ENCODE measurements around the gene PLCL2.

The PLCL2 gene

DNA sequence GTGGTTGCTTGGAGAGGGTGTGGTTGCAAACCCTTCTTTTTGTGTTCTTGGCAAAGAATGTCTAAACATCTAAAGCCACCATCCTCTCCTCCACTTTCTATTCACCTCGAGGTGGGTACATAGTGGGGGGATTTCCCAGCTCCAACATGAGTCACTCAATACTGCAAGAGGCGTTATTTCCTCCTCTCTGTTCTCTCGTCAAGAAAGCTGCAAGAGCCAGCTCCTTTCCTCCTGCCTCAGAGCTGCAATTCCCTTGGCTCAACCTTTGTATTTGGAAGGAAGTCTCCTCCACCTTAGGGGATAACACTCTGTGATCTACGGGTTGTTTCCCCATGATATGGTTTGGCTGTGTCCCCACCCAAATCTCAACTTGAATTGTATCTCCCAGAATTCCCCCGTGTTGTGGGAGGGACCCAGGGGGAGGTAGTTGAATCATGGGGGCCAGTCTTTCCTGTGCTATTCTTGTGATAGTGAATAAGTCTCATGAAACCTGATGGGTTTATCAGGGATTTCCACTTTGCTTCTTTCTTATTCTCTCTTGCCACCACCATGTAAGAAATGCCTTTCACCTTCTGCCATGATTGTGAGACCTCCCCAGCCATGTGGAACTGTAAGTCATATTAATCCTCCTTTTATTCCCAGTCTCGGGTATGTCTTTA is 138.4 kb downstream of the PLCL2 start:
- DNase-seq: no peak

DNA sequence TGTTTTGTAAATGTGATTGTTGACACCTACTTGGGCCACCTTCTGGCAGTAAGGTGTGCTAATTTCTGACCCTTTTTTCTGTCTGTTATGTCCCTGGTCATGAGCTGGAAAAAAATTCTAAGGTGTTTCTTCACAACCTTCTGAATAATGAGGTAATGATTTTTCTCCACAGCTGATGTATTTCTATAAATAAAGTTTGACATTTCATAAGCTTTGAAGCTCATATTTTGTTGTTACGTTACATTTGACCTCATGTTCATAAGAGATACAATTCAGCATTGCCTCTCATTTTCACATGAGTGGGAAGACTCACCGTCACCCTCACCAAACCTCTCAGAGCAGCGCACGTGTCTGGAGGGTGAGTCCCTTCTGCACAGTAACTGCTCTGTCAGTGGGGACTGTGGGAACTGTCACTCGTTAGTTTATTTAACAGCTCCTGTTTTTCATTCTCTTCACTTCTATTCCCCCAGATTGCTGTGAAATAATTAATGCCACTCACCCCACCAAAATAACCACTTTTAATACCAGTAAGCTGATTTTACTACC is 140.9 kb downstream of the PLCL2 start:
- DNase-seq: no peak

DNA sequence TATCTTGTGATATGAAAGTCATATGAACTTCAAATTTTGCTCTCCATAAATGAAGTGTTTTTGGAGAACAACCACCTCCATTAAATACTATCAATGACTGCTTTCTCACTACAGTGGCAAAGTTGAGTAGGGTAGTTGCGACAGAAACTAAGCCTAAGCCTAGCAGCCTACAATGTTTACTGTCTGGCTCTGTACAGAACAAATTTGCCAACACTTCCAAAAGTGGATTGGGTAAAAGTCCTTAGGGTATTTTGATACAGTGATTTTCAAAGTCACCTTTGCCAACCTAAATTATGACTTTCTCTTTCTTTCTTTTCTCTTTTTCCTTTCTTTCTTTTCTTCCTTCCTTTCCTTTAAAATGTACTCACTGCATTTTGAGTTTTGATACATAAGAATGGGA is 142.6 kb downstream of the PLCL2 start:
- DNase-seq: no peak

DNA sequence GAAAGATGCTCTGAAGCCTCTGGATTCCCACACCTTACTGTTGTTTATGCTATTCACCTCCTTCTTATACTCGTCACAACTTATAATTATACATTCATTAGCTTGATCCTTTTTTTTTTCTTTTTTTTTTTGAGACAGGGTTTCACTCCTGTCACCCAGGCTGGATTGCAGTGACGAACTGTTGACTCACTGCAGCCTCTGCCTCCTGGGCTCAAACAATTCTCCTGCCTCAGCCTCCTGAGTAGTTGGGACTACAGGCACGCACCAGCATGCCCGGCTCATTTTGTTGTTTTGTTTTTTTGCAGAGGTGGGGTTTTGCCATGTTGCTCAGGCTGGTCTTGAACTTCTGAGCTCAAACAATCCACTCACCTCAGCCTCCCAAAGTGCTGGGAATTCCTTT is 143.6 kb downstream of the PLCL2 start:
- DNase-seq: no peak

DNA sequence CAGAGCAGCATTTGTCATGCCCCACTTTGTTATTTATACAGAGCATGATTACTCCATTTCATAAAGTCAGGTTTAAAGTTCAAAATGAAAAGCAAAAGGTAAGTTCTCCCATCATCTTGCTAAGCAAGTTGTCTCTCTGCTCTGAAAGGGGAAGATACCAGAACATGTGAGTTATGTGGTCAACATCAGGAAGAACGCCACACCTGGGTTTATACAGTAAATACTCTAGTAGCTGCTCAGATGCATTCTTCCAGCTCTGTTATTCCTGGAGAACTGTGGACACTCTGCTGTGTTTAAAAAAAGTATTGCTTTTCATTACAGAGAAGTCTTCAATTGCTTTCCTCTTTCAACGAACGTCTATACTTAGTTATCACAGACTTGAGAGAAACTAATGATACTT is 145.7 kb downstream of the PLCL2 start:
- DNase-seq: no peak

DNA sequence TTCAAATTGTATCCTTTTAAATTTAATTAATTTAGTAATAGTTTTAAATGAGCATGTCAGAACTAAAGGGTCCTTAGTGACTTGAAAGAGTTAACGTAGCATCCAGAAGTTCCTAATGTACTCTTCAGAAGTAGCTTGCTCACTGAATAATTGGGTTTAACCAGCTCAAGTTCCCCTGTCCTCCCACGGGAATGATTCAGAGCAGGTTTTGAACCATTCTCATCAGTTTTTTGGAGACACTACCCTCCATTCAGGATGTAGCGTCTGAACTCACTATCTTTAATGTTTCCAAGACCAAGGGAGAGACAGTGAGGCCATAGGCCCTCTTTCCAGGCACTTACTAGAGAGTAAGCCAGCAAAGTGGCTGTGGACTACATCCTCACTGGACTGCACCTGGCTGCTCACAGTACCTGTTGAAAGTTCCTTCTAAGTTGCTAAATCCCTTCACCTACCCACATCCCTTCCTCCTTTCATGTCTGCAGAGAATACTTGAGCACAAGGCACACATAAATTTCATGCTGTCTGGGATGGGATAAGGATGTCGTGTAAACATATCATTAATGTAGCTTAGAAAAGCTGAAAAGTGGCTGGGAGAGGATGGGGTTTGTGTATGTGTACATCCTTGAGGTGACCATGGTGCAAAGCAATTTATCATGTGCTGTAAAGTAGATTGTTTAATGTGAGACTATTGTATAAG is 146.3 kb downstream of the PLCL2 start:
- DNase-seq: no peak

DNA sequence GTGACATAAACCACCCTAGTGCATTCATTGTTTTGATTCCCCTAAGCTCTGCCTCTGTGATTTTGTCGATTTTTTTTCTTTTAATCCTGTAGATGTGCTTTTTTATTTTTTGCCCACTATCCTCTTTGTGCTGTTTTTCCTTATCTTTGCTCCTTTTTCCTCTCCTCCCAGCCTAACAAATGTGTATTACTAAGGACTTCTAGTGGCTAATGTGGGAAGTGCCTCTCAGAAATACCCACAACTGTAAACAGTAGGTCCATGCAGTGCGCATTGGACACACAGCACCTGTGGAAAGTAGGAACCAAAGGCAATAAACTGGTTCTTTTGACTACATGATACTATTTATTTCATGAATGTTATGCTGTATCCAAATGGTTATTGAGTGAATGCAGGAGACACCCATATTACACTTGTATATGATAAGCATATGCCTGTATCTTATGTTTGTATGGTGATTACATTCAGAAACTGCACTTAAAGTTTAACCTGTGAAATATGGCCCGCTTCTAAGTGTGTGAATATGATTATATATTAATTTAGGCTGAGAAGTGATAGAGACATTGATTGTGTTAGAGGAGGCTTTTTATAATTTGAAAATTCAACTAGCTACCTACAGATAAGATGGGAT is 147.8 kb downstream of the PLCL2 start:
- DNase-seq: no peak

DNA sequence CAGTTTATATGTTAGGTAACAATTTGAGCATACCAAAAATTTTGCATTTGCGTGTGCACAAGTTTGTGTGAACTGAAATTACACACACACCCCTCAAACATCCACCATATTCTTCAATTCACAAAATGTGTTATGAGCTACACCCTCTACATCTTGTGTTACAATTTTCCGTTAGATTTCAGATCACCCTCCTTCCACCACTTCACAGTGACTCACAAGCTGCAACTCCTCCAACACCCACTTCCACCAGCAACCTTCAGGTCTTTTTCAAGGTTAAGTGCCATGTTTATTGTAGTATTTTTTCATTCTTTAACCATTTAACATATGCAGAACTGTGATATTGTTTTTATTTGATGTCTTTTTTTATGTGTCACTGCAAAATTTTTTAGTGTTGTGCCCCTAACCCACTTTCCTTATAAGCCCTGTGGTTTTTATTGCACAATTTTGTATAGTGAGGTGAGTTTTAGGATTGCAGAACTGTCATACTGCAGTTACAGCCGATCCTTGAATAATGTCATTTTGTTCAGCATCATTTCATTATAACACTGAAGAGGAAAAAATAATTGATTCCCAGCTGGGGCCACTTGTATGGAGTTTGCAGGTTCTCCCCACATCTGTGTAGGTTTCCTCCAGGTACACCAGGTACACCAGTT is 148.9 kb downstream of the PLCL2 start:
- no peak for DNase-seq

DNA sequence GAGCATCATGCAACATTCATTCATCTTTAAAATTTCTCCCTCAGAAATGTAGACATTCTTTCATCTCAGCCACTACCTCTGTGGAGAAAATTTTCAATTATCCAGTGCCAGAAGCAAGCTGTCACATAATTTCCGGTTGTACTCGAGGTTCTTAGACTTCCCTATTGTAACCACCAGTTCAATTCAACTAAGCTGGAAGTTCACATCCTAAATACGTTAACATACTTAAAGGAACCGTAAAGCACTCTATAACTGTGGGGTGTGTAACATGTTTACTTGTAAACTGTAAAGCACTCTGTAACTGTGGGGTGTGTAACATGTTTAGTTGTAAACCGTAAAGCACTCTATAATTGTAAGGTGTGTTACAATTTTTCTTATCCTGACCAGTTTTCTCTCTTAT is 150.3 kb downstream of the PLCL2 start:
- no peak for DNase-seq

DNA sequence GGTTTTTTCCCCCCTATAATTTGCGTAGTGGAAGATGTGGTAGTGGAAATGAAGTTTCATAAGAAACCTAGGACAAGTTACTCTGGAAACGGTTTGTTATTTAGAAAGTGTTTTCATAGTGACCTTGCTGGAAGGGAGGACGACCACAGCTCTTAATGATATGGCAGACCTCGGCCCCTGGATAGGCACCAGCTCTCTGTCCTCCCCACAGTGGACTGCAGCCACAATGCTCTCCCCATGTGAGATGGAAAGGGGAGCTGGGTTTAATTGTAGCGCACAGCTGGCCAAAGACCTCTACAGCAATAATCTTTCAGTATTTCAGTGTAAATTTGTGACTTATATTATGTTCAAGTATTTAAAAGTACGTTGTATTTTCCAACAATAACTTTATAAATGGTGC is 151.2 kb downstream of the PLCL2 start:
- no peak for DNase-seq

DNA sequence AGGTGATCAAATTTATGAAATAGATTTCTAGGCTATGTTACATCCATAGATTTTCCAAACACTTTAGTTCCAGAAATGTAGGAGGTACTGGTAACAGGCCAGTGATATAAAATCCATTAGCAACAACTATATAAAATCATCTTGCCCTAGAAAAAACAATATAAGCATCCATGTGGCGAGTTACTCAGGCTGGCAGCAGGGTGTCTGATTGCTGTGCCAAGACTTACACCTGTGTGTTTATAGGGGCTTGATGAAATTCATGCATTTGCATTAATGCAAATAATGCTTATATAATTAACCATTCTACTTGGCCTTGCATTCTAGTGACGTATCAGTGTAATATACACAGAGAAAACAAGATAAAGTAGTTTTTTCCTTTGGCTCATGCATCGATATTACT is 153.4 kb downstream of the PLCL2 start:
- DNase-seq: no peak

DNA sequence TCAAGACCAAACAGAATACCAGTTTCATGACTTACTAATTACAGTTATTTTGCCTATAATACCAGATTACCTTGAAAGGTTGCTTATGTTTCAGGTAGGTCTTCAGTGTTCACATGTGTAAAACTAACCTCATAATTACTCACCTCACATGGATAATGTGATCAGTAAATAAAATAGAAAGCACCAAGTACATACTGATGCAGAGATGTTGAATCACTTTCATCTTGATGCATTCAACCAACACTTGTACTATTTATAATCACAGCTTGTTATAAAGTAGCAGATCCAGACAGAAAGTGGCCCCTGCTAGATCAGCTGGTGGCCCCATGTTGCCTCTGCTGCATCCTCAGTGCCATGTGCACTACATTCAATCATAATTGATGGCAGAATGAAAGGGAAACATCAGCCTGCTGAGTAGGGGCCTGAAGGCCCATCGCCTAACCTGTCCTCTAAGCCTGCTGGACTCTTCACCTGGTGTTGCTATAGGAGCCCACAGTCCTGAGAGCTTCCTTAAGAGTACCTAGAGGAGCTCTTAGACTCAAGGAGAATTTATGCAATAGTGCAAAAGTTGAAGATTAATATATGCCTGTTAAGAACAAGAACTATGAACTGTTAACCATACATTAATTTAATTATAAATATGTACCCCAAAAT is 154.3 kb downstream of the PLCL2 start:
- DNase-seq: no peak

DNA sequence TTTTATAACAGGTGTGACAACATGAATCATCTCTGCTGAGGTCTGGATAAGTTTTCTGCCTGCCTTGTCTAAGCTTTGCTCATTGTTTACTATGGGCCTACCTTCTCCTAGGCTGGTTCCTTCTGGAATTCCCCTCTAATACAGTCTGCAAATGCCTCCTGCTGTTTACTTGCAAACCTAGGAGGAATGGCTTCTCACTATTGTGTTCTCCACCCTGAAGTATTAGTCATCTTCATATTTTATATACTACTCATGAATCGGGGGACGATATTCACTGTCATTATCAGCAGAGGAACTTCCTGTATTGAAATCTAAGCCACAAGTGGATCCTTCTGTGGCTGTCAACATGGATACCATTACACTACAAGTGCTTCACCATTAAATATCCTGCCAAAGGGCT is 154.8 kb downstream of the PLCL2 start:
- DNase-seq: no peak

DNA sequence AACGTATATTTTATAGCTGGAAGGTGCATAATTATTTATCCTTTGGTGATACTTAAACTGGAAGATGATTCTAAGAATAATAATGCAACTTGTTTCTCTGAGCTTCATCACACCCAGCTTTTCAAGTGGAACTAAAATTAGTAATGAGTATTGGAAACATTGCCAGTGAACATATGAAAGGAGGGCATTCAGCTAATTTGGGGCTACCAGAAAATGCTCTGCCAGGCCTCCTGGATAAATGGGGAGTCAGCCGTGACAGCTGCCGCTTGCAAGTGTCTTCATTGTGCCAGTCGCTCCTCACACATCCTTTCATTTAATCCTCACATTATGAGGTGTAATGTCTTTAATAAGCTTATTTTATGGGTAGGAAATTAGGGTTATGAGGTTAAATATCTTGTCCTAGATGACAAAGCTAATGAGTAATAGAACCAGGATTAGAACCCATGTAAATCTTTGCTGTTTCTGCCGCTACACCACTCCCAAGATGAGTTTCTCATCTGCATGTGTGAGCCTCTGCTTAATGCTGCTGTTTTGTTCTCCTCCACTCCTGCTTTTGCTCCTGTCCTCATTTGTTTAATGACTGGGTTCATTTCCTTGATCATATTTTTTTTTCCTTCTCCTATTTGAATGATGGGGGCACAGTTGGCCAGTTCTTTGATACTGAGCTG is 155.7 kb downstream of the PLCL2 start:
- DNase-seq: no peak

DNA sequence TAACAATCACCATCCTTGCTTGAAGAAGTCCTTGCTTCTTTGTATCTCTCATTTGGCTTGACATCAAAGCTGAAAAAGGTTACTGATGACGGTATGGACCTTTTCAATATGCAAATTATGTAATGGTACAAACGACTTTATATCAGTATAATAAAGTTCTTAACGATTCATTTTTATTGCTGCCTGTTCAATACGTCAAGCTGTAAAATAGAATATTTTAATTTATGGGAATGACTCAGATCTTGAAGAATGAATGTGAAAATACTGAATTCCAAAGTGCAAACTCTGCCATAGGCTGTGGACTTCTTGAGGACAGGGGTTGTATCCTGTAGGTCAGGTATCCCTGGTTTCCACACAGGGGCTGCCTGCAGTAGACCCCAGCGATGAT is 156.2 kb downstream of the PLCL2 start:
- no peak for DNase-seq

DNA sequence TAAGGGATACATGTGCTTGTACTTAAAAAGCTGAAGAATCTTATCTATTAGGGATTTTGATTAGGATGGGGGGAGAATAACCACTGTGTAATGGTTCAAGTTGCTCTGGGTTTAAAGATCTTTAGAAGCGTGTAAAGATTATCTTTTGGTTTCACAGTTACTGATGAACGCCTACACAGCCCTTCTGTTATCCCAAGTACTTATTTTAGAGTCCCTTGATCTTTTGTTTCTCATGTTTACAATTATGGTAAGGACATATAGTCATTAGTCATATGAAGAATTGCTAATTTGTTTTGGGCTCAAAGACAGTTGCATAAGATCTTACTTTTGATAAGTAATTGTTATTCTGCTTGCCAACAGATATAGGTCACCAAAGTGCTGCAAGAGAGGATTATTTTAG is 160.1 kb downstream of the PLCL2 start:
- DNase-seq: no peak

DNA sequence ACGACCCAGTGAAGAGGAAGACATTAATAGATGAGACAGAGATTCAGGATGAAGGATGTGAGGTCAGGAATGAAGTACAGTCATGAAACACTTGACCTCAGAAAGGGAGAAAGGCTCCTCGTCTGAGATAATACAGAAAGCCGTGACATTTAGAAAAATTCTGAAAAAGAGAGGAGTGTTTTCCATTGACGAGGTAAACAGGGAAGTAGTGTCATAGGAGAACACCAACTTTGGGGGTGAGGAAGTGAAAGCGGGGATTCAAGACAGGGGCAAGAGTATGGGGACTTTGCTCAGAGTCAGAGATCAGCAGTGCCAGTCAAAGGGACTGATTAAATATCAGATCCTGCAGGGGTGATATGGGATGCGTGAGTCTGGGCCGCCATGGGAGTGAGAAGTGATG is 160.9 kb downstream of the PLCL2 start:
- no peak for DNase-seq

DNA sequence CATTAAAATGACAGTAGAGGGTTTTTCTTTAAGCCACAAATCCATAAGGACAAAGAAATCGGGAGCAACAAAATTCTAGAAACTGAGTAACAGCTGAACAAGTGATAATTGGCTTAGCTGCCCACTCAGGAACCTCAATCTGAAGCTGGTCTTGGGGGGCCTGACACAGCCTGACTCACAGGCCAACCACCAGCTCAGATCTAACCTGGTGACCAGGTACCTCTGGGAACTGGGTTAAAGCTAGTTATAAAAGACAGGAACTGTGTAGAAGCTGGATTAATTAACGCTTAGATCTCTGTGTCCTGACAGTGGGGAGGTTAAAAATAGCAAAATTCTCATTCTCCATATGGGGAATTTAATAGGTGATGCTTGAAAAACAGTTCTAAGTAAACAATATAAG is 161.9 kb downstream of the PLCL2 start:
- DNase-seq: no peak

DNA sequence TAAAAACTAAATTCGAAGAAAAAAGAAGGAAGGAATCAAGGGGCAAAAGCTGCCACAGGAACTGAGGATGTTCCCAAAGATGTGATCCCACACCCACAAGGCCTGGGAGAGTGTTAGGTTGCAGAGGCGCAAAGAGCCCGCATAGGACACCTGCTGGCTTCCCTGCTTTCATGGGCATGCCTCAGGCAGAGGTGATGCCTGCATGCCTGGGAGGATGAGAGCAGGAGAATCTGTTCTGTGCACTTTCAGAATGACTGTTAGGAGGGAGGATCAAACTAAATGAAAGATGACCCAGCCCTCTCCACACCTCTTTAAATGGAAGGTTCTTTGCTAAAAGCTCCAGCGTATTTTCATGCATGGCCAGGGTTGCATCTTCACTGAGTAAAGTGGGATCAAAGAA is 162.4 kb downstream of the PLCL2 start:
- no peak for DNase-seq

DNA sequence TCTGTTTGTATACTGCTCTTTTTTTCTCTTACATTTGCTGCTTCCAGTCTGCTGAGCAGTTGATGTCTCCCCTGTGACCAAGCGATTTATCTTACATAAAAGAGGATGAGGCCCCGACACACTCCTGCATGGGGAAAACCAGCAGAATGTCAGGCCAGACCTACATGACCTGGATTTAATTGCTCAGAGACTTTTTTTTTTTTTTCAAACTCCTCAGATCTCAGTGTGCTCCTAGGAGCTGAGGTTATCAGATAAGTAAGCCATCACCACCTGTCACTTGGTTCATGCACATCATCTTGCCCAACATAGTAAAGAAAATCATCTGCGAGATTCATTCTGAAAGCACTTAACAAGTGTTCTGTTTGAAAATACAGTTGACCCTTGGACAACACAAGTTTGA is 163.1 kb downstream of the PLCL2 start:
- no peak for DNase-seq

DNA sequence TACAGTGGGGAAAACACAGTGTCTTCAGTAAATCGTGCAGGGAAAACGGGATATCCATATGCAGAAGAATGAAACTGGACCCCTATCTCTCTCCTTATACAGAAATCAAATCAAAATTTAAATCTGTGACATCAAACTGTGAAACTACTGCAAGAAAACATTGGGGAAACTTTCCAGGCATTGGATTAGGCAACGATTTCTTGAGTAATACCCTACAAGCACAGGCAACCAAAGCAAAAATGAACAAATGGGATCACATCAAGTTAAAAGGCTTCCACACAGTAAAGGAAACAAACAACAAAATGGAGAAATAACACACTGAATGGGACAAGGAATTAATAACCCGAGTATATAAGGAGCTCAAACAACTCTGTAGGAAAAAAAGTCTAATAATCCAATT is 165.3 kb downstream of the PLCL2 start:
- DNase-seq: no peak

DNA sequence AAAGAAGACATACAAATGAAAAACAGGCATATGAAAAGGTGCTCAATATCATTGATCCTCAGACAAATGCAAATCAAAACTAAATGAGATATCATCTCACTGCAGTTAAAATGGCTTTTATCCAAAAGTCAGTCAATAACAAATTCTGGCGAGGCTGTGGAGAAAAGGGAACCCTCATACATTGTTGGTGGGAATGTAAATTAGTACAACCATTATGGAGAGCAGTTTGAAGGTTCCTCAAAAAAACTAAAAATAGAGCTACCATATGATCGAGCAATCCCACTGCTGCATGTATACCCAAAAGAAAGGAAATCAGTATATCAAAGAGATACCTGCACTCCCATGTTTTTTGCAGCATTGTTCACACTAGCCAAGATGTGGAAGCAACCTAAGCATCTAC is 165.8 kb downstream of the PLCL2 start:
- DNase-seq: no peak

DNA sequence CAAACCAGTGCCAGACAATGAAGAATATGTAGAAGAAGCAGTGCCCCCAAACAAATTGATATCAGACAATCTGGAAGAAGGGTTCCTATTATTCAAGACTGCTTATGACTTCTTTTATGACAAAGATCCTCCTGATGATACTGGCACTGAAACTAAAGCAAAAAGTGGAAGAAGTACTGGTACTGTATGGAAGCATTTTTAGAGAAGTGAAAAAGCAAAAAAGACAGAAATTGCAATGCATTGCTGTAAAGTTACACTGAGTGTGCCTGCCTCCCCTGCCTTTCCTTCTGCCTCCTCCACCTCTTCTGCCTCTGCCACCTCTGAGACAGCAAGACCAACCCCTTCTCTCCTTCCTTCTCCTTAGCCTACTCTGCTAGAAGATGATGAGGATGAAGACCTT is 167.6 kb downstream of the PLCL2 start:
- DNase-seq: no peak
